Fibroblast of gingiva (primary cell): ENCODE measurements around the gene AJUBA.
"Not testable (repeated sequence)": the region's sequence is repeated elsewhere in the genome, so short reads cannot be mapped to it uniquely, and the experiment has no call there.

ENCODE experiments used
- DNase-seq: peaks from one replicate; pipeline ENCODE4 v3.0.0-alpha.2; 2011; ENCODE audit warnings: low read depth

Gene AJUBA

DNA sequence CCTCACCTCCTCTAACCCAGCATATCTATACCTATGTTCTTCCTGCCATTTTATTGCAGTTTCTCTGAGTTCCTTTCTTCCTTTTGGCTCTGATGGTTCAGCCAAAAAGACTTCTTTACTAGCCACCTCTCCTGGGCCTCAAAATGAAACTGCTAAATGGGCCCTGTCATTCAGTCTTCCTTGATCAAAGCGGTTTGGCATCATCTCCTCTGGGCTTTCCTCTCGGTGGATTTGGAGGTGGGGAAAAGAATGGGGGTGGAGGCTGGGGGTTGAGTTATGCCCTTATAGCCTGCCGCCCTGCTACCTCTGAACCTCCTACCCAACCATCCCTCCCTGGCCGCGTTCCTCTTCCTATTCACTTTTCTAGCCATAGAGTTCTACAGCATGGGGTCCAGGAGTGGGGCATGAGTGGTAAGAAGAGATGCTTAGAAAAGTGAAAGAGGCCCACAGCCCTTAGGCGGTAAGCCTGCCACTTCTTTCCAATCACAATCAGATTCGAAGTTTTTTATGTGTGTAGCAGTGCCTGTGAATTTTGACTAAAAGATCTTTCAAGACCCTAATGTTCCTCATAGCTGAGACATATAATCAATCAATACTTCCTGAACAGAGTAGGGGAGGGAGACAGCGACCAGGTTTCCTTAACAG lies 2.5 kb downstream of the AJUBA start:
- no peak for DNase-seq

DNA sequence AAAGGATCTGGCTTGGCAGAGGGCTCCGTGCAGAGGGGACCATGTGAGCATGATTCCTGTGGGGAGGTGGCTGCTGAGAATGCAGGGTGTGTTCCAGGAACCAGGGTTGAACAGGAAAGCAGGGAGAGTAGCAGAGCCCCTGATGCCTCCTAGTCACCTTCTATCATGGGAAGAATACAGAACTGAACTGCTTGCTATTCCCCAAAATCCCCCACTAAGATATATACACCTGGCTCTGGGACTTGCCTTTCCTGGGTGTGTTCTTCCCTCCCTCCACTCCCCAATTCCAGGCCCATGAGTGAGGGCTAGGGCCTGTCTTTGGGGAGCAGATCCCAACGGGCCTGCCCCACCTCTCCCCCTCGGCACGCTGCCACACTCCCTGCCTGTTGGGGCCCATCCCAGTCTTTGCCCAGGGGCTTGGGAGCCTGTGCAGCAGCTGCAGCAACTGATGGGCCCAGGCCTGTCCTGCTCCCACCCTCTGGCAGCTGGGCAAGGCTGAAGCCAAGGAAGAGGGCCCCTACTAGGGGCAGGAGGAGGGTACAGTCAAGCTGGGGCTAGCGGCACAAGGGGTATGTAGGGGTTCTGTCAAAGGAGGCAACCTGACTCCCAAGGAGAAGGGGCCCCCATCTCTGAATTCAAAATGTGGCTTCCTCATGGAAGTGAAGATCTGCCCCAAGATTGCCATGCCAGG lies 3.2 kb downstream of the AJUBA start:
- DNase-seq = no peak

DNA sequence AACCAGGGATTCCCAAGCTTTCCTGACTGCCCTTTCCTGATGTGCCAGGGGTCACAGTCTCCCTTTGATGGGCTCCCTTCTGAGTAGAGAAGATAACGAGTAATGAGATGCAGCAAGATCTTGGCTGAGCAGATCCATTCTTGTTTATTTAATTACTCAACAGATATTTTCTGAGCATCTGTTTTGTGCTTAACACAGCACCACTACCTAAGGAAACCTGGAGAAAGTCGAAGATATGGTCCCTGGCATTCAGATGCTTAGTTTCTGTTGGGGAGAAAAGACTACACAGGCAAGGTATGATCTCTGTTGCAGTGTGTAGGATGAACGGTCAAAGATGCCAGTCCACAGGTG lies 3.9 kb downstream of the AJUBA start:
- no peak for DNase-seq

DNA sequence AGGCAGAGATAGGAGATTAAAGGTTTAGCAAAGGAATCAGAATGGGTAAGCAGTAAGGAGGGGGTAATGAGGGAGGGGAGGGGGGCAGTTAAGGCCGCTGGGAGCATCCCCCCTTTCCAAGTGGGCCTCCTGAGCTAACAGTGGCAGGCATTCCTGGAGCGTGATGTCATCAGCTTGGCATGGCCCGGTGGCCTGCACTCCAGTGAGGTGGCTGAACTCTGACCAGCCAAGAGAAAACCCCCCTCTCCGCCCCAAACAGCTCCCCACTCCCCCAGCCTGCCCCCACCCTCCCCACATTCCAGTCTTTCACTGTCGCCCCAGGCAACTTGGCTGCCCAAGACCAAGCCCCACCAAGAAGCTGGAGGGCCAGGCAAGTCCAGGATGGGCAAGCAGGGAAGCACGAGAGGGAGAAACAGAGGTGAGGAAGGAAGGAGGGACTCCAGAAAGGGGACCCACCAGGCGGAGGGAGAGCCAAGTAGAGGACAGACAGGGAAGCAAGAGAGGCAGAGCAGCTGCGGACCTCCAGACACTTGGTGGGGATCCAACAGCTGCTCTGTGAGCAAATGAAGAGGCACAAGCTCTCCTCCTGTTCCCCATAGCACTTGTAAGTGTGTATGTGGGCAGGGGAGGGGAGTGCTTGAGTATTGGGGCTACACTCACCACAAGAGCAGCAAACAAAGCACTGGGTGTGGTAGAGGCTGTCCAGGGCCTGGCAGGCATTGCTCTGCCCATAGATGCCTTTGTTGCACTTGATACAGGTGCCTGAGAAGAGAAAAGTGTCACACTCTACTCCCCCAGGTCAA lies 4.5 kb downstream of the AJUBA start:
- DNase-seq = peak; percentile 75

DNA sequence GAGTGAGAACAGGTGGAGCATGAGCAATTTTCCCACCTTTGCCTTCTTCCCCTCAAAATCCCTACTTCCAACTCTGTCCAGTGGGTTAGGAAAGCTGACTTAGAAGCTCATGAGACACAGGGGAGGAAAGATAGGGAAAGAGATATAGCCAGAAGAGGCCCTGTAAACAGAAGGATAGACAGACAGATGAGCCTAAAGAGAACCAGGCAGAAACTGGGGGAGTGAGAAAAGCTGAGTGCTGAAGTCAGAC lies 5.0 kb downstream of the AJUBA start:
- DNase-seq = no peak

DNA sequence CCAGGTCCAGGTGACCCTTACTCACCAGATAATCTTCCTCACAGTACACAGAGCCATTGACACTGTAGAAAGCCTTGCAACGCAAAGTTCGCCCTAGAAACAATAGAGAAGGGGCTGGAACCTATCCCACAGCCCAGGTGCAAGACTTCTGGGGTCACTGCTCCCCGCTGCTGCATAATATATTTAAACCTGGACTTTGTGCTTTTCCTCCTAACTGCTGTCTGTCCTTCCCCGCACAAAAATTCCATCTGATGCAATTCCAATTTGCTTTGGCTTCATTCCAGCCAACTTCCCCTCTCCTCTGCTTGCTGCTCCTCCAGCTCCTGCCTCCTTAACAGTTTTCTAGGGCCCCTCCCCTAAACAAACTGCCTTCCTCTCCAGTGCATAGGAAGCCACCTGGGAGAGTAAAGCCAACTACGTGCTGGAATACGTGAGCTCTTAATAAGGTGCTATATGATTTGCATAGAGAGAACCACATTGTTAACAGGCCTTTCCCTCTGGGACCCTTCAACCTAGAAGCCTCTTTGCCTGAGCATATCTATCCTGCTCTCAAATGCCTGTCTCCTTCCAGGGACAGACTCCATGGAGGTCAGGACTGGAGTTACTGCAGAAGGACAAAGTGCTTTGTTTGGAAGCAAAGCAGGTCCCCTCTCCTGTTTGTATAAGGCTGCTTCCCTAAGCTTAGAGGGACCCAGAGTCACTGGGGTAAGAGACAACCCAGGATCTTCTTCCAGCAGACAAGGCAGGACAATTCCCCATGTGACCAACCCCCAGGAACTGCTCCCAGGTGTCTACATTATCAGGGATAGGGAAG lies 5.5 kb downstream of the AJUBA start:
- peak; percentile 42 for DNase-seq

DNA sequence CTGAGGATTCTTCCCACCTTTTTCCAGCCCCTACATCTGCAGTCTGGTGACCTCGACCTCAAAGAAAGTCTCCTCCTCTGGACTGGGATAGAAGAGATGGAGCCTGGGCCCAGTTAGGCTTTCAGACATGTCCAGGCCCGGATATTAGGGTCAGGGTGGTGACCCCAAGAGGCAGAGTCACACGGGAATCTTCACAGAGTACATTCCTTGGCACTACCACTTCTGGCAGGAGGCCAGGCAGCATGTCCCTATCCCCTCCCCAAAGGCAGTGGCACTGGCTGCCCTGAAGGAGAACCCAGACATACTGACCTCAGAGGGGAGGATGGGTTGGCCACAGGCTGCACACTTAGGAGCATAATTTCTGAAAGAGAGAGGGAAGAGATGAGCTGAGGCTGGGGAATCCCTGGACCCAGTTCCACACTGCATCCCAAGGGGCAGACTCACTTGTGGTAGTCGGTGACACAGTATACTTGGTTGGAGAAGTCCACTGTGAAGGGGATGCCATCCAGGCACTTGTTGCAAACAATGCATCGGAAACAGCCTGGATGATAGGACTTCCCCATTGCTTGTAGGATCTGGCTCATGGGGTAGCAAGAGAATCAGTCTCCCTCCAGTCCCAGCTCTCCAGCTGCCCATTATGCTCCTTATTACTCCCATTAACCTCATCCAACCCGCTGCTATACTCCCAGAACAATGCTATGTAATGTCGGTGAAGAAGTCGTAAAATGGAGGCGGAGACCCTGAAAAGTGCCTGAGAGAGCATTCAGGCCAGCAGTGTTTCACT lies 7.6 kb downstream of the AJUBA start:
- peak; percentile 37 for DNase-seq

DNA sequence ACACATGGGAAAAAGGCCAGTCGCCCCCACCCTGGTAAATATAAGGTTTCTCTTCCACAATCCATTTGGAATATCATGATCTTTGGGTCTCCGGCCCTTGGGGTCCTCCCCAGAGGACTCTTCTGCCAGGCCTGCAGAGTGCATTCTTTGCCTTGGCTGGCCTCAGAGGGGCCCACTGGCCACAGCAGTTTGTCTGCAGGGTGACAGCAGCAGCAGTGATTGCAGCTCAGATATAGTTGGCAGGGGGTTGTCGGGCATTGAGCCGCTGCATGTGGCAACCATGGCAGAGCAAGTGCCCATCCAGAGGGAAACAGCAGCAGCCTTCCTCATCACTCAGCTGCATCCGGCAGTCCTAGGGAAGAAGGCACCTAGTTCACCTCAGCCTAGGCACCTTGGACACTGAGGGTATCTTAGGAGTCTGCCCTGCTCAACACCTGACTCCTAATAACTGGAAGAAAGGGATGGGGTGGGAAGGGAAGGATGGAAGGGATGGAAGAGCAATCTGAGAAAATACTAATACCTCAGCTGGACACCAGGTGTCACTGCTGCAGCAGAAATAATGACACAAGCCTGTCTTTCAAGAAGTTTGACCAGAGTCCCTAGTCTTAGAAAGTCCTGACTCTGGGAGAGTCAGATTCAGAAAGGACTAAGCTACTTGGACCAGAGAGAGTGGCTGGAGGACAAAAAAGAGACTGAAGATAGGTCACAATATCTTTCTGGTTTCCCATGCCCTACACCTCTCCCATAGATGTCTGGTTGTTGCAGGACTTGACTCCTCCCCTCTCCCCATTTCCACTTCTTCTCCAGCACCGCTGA lies 8.9 kb downstream of the AJUBA start:
- peak; percentile 62 for DNase-seq

DNA sequence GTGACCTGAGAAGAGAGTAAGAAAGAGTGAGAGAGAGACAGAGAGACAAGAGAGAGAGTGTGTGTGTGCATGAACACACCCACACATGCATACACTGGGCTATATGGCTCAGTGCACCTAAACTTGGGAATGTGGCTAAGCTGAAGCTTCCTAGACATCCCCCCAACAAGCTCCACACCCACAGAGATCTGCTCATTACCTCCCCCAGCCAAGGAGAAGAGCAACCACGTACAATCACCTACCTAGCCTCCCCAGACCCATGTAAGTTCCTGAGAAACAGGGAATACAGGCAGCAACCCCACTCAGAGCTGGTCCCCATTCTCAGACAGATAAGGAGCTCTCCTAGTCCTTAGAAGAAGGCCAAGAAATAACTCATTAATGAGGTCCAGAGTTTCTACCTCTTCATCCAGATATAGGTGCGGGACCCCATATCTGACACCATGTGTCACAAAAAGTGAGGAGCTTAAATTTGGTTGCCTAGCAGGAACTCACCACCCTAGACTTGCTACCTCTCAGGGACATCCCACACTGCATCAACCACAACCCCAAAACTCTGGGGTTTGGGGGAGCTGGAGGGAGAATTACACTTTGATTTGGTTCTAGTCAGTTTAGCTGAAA lies 9.9 kb downstream of the AJUBA start:
- DNase-seq = no peak

DNA sequence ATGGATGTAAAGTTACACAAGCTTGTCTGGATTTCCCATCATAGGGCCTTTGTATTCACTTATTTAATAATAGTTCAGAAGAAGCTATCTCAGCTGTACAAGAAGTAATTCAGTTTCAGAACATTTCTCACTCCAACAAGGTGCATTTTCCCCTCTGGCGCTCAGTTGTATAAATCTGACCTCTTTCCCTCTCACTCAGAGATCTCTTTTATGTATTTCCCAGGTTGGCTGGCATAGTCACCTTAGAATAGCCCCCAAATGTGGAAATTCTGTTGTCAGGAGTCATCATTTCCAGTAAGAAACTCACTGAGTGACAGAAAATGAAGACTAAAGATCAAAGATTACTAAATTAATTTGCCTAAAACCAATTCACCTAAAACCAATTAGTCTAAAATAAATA lies 11.2 kb downstream of the AJUBA start:
- no peak for DNase-seq

DNA sequence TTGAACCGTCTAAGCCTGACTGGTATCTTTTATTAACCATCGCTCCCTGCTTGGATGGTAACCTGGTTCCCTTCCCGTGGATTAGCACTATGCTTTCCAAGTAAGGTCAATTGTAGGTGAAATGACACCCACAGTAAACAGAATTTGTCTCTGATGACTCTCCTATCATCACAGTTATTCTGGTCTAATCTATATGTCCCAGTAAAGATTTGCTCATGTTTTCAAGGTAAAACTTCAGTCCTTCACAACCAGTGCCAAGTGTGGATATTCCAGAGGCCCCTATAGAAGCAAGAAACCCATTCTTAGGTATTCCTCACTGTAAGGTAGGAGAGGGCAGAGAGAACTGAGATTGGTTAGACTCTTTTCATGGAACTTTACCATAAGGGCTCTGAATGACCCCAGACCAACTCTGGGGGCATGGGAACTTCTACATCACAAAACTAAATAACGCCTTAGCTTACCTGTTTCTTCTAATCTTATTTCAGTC lies 15.5 kb downstream of the AJUBA start:
- DNase-seq = no peak

DNA sequence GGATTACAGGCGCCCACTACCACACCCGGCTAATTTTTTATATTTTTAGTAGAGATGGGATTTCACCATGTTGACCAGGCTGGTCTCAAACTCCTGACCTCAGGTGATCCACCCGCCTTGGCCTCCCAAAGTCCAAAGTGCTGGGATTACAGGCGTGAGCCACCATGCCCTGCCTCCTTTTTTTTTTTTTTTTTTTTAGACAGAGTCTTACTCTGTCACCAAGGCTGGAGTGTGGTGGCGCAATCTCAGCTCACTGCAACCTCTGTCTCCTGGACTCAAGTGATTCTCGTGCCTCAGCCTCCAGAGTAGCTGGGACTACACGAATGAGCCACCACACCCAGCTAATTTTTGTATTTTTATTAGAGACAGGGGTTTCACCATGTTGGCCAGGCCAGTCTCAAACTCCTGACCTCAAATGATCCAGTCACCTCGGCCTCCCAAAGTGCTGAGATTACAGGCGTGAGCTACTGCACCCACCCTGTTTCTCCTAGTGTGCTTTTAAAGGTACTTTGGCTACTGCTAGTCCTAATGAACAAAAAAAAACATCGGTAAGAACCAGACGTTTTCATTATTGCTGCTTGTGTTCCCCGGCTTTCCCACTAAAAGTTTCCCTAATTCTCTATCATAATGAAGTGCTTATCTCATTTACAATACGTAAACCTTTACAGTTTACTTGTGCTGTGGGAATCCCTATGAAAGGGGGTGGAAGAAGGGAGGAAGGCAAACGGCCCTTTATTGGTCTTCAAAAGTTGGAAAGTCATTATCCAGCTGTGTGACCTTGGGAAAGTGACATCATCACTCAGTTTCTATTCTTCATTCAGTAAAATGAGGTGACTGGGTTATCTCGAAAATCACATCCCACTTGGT lies 16.2 kb downstream of the AJUBA start:
- DNase-seq = not testable (repeated sequence)

DNA sequence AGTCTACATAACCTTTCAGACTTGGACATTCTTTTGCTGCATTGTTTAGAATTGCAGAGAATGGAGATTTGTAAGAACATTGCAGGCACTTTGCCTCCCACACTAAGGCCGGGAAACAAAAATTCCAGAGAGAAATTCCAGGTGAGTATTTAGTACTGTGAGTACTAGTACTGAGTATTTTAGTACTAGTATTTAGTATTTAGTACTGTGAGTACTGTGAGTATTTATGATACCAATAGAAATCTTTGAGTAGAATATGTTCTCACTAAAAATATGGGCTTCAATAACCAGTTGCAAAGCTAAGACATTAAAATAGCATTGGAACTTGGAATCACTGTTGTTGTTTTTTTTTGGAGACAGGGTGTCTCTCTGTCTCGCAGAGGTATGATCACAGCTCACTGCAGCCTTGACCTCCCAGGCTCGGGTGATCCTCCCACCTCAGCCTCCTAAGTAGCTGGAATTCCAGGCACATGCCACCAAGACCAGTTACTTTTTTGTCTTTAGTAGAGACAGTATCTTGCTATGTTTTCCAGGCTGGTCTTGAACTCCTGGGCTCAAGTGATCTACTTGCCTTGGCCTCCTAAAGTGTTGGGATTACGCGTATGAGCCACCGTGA lies 20.2 kb downstream of the AJUBA start:
- no peak for DNase-seq

DNA sequence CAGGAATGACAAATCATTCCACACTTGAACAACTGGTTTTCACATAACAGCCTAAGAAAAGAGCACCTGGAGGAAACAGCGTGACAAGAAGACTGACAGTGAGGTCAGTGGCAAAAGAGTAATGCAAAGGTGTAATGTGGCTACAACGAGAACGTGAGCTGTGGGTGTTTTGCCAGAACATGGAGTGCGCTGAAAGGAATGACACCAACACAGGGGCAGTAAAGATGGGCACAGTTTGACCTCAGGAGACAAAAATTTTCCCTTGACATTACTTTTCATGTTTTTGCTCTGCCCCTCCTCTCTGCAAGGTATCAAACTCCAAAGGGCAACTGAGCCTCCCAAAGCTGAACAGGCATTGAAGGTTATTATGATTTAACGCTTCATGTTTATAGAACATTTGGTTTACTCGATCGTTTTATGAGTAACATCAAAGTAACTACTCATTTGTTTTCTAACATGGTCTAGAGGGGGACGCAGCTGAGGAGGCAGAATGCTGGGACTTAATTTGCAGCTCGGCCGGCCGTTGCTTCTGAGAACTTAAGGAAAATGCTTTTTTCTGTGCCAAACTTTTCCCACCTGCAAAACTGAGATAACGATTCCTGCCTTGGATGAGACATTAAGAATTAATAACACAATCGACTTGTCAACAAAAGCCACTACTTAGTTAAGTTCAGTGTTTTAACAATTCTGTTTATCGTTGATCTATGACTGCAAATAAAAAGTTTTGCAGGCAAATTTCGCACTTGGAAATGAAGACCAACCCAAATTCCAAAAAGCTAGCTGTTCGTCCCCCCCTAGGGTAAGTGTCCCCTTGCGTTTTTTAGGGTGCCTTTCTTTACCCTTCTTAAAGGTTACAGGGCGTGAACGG lies 26.4 kb downstream of the AJUBA start:
- DNase-seq = no peak

DNA sequence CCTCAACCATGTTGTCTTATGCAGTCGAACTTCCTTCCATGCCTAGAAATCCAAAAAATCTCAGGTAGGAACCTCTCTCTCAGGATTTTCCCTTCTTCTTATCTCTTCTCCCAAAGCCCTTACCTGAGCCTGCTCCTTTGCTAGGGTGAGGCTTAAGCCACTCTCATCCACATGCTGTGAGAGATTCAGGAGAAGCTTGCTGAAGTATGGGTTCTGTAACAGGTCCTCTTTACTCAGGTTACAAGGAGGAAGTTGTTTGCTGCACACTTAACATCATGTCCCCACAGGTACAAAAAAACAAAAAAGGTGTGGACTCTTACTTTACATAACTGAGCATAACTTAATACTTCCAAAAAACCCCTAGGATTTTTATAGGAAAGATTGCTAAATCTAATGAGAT lies 29.9 kb downstream of the AJUBA start:
- DNase-seq = no peak

DNA sequence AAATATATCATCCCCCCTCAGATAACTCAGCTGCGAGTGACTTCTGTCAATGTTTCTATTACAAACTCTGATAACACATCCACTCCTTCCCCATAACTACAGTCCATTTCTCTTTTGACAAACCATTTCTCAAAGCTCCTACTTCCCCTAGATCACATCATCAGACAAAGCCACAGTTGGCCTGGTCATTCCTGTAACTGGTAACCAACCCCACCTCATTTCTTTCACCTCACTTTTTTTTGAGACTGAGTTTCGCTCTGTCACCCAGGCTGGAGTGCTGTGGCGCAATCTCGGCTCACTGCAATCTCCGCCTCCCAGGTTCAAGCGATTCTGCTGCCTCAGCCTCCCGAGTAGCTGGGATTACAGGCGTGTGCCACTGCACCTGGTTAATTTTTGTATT lies 30.6 kb downstream of the AJUBA start:
- not testable (repeated sequence) for DNase-seq

DNA sequence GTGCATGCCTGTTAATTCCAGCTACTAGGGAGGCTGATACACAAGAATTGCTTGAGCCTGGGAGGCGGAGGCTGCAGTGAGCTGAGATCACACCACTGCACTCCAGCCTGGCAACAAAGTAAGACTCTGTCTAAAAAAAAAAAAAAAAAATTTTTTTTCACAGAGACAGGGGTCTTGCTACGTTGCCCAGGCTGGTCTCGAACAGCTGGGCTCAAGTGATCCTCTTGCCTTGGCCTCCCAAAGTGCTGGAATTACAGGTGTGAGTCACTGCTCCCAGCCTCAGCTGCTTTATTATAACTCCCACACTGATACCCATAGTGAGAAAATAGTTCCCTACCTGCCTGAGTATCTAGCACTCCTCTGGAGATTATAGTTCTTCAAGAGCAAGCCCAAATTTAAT lies 36.7 kb downstream of the AJUBA start:
- DNase-seq = no peak

DNA sequence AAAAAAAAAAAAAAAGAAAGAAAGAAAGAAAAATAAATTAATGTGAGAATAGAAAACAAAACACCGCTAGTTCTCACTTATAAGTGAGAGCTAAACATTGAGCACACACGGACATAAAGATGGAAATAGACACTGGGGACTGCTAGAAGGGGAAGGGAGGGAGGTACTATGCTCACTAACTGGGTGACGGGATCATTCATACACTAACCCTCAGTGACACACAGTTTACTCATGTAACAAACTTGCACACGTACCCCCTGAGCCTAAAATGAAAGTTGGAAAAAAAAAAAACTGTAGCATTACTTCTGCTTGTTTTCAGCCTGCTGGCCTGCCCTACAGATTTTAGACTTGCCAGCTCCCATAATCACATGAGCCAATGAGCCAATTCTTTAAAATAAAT lies 42.7 kb downstream of the AJUBA start:
- DNase-seq = no peak
